HG03135 (cell line): Measurements from ENCODE around the gene RPAP2.
A peak's percentile ranks its signal among the peaks of the same experiment; 100 is the strongest.
"Not testable (repeated sequence)": the region's sequence is repeated elsewhere in the genome, so short reads cannot be mapped to it uniquely, and the experiment has no call there.

Experiments
- ATAC-seq: cut with Tn5 transposase; IDR thresholded peaks from one replicate; pipeline ENCODE4 v1.9.1; 2021; ENCODE audit warnings: mild to moderate bottlenecking, moderate library complexity; ENCODE audit not compliant: unreplicated experiment

Gene RPAP2

GRCh38 chr1:92374223-92374622 is 75.4 kb downstream of the RPAP2 start:
- no peak for ATAC-seq

GRCh38 chr1:92376345-92376744 is 77.5 kb downstream of the RPAP2 start:
- no peak for ATAC-seq

- ATAC-seq, result not testable (repeated sequence)
These were observed 79.1 kb downstream of the RPAP2 start for GRCh38 chr1:92377991-92378390.

GRCh38 chr1:92380867-92381266 is 82.0 kb downstream of the RPAP2 start:
- ATAC-seq, result no peak

GRCh38 chr1:92393966-92394365 is 95.1 kb downstream of the RPAP2 start:
- ATAC-seq, result not testable (repeated sequence)

GRCh38 chr1:92398519-92398918 is 99.7 kb downstream of the RPAP2 start:
- no peak for ATAC-seq

- ATAC-seq, result peak; percentile 76
These were observed 100.2 kb downstream of the RPAP2 start for GRCh38 chr1:92399076-92399475.

GRCh38 chr1:92404661-92405060 is 105.8 kb downstream of the RPAP2 start:
- no peak for ATAC-seq

- no peak for ATAC-seq
These were observed 110.0 kb downstream of the RPAP2 start for GRCh38 chr1:92408825-92409224.

- ATAC-seq, result no peak
These were observed 111.2 kb downstream of the RPAP2 start for GRCh38 chr1:92409946-92410549.

GRCh38 chr1:92410706-92411105 is 111.8 kb downstream of the RPAP2 start:
- no peak for ATAC-seq

- no peak for ATAC-seq
These were observed 112.7 kb downstream of the RPAP2 start for GRCh38 chr1:92411511-92411910.

- ATAC-seq, result no peak
These were observed 120.8 kb downstream of the RPAP2 start for GRCh38 chr1:92419642-92420041.

- ATAC-seq, result no peak
These were observed 125.5 kb downstream of the RPAP2 start for GRCh38 chr1:92424381-92424780.

- ATAC-seq, result no peak
These were observed 126.8 kb downstream of the RPAP2 start for GRCh38 chr1:92425617-92426016.

- no peak for ATAC-seq
These were observed 131.2 kb downstream of the RPAP2 start for GRCh38 chr1:92430030-92430429.

GRCh38 chr1:92434572-92434971 is 135.7 kb downstream of the RPAP2 start:
- ATAC-seq, result not testable (repeated sequence)

- no peak for ATAC-seq
These were observed 140.4 kb downstream of the RPAP2 start for GRCh38 chr1:92439291-92439690.

- no peak for ATAC-seq
These were observed 142.4 kb downstream of the RPAP2 start for GRCh38 chr1:92441316-92441696.

GRCh38 chr1:92441697-92442342 is 143.0 kb downstream of the RPAP2 start:
- no peak for ATAC-seq

- no peak for ATAC-seq
These were observed 143.5 kb downstream of the RPAP2 start for GRCh38 chr1:92442351-92442750.

- ATAC-seq, result no peak
These were observed 145.0 kb downstream of the RPAP2 start for GRCh38 chr1:92443893-92444292.

GRCh38 chr1:92444351-92444750 is 145.5 kb downstream of the RPAP2 start:
- ATAC-seq, result no peak
